ENCODE results near the gene SLC6A19.

GRCh38 chr5:1176473-1177391 lies 24.7 kb upstream of the SLC6A19 start:
- no peak for TF ChIP-seq POLR2A (IDR thresholded peaks at IDR 0.05; ENCODE audit: low read length)
- TF ChIP-seq GATA1 (IDR thresholded peaks at IDR 0.05; ENCODE audit: low read depth, low read length) = no peak

Data from erythroblast (primary cell).